GM18517 (cell line): Measurements from ENCODE around the gene WFDC5.
"Not testable (repeated sequence)": the region's sequence is repeated elsewhere in the genome, so short reads cannot be mapped to it uniquely, and the experiment has no call there.

ENCODE experiments used
- ATAC-seq: cut with Tn5 transposase; IDR thresholded peaks from one replicate; pipeline ENCODE4 v1.9.1; 2021; ENCODE audit warnings: mild to moderate bottlenecking, moderate library complexity; ENCODE audit not compliant: unreplicated experiment

The WFDC5 gene

DNA sequence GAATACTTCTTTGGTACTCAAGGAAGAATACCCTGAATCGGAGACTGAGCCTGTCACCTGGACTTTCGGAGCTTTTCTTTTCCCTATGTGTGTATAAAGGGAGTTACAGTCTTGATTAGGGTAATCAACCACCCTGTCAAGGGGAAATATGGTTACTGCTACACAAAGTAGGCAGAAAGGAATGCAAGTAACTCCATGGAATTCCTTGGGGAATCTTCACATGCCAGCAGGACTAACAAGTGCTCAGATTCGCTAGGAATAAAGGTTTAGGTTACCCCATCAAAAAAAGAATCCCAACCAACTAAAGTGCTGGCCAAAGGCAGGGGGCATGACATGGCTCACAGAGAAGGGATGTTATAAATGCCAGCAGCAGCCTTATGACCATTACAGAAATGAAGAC lies 24.5 kb downstream of the WFDC5 start:
- no peak for ATAC-seq

DNA sequence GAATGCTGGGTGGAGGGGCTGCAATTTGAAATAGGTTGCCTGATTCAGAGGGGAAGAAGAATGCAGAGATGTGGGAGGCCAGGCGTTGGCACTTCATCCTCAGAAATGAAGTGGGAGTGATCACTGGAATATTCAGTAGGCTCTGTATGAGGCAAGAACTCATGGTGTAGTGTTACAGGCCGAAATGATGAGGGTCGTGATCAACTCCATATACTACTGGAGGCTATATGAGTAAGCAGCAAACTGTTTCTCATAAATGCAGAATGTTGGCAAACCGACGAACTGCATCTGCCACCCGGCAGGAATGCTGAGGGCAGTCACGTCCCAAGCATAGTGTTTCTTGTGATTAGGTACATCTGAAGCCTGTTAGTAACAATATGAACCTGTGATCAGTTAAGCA lies 26.7 kb downstream of the WFDC5 start:
- no peak for ATAC-seq

DNA sequence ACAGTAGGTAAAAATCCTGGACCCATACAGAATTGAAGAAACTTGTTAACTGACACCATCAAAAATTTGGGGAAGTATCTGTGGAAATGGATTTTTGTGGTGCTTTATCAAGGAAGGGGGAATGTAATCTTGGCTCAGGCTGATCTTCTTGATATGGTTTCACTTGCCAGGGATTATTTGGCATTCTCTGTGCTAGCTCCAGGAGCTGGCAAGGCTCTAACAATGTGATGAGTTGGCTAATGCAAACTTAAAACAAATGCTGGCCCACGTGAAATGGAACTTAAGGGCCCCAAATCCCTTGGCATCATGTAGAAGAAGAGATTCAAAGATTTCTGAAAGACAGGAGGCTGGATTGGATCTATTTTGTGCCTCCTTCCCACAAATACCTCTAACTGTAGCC lies 27.2 kb downstream of the WFDC5 start:
- no peak for ATAC-seq

- no peak for ATAC-seq
These were observed 27.7 kb downstream of the WFDC5 start for GRCh38 chr20:45087097-45087790.

GRCh38 chr20:45085867-45086266 lies 29.1 kb downstream of the WFDC5 start:
- no peak for ATAC-seq

DNA sequence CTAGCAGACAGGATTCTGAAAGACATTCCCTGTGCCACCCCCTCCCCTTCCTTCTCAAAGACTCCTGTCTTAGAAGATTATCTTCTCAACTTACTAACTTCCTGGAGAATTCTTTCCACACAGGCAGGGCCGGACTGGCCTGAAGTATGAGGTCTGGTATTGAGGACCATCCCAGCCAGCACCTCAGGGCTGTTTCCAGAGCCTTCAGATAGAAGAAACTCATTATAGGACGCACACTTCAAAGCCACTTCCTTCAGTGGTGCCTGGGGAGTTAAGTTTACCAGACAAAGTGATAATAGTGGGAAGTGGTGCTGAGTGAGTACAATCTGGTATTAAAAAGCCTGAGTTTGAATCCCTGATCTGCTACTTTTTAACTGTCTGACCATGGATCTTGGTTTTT lies 29.7 kb downstream of the WFDC5 start:
- no peak for ATAC-seq

DNA sequence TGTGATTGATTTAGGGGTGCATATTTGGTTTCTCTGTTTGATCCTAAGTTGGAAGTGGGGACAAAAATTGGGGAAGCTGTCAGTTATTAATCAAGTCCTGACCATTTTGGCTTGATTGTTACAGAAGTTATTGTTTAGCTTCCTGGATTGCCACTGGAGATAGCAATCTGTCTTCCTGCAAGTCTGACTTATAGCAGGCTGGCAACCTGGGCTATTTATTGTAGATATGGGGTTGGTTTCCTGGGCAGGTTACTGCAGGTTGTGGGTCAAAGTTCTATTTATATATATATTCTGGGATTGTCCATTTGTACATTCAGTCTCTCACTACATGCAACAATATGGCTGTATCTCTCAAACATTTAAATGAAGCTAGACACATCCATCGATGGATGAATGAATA lies 31.8 kb downstream of the WFDC5 start:
- ATAC-seq, result no peak

DNA sequence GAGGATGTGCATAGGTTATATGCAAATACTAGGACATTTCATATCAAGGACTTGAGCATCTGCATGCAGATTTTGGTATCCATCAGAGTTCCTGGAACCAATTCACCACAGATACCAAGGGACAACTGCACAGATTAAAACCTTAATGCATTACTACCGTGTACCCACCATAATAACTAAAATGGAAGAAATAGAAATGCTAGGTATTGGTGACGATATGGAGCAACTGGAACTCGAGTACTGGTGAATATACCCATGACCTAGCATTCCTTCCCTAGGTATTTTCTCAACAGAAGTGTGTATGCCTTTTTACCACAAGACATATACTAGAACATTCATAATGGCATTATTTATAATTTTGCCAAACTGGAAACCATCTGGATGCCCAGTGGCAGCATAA lies 32.5 kb downstream of the WFDC5 start:
- ATAC-seq, result no peak

GRCh38 chr20:45080867-45081624 lies 33.9 kb downstream of the WFDC5 start:
- no peak for ATAC-seq

DNA sequence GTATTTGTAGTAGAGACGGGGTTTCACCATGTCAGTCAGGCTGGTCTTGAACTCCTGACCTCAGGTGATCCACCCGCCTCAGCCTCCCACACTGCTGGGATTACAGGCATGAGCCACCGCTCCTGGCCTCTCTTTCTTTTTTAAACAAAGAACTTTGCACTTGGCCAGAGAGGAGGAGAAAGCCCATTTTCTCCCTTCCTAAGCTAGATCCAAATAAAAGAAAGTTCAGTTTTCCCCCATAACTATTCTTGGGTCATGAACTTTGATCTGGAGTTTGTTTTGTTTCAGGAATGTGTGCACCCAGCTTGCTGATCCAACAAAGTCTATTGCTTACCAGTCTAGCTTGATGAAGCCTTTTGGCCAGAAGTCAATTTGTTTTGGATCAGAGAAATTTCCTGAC lies 37.4 kb downstream of the WFDC5 start:
- no peak for ATAC-seq

DNA sequence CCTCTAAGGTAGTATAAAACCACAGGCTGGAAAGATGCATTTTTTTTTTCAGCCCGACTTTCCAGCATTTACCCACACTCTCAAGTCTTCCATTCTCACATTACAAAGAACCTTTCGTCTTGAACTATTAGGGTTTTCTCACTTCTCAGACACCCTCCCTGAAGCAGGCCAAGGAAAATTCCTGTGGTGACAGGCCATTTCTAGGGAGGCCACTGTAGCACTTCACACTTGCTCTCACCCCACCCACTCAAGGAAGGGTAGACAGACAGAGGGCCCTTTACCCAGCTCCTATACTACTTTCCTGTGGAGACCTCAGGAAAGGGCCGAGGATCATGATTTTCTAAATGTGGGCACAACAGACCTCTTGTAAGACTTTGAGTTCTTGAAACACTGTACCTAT lies 41.8 kb downstream of the WFDC5 start:
- ATAC-seq, result no peak

GRCh38 chr20:45072066-45072465 lies 42.9 kb downstream of the WFDC5 start:
- ATAC-seq, result no peak

- no peak for ATAC-seq
These were observed 43.9 kb downstream of the WFDC5 start for GRCh38 chr20:45070932-45071632.

GRCh38 chr20:45069261-45069660 lies 45.7 kb downstream of the WFDC5 start:
- ATAC-seq, result no peak

DNA sequence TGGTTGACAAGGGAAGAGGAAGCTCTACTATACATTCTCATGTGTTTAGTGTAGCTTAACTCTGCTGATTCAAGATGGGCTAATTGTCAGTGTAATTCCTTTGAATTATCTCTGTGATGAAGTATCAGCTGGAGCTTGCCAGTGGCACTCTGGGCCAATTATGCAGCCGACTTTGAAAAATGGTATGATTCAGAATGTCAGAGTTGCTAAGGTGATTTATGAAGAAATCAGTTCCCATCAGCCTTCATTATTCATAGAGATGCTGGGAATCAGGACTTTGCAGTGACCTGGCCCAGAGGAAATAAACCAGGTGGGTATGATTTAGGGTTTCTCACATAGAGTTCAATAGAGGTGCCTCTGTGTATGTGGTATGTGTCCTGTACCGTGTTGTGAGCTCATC lies 47.4 kb downstream of the WFDC5 start:
- ATAC-seq, result no peak

DNA sequence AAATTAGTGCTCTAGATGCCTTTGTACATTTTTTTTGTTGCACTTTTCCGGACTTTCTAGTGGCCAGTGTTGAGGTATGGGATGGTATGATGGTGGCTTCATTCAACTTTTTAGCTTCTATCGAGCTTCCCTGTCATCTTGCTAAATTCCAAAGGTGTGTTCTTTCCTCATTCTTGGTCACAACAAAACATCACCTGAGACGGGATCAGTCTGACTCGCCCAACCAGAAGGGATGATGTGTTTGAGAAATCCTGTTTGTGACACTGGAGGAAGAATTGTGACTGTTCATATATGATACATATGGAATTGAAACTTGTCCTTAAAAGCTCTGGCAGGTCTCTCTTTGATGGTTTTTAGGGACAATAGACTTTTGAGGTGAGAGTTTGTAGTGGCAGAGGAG lies 47.9 kb downstream of the WFDC5 start:
- no peak for ATAC-seq

DNA sequence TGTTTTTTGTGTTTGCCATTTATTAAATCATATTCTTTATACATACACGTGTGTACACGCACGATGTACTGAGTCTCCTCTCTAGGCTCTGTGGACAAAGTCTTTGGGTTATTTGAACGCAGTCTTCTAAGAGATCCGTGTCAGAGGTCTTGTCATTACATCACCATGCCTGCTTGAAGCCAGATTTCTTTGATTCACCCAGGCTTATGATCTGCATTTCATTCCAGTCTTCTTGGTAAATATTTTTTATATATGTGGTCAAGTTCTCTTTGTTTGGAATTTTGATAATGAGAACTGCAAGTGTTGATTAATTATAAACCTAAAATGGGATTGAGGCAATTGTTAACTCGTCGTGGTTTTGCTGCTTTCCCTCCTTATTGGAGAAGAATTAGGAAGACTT lies 48.6 kb downstream of the WFDC5 start:
- ATAC-seq, result no peak

DNA sequence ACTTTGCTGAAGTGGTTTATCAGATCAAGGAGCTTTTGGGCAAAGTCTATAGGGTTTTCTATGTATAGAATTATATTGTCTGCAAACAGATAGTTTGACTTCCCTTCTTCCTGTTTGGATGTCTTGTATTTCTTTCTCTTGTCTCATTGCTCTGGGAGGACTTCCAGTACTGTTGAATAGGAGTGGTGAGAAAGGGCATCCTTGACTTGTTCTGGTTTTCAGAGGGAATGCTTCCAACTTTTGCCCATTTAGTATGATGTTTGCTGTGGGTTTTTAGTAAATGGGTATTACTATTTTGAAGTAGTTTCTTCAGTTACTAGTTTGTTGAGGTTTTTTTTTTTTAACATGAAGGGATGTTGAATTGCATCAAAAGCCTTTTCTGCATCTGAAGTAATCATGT lies 50.2 kb downstream of the WFDC5 start:
- no peak for ATAC-seq

DNA sequence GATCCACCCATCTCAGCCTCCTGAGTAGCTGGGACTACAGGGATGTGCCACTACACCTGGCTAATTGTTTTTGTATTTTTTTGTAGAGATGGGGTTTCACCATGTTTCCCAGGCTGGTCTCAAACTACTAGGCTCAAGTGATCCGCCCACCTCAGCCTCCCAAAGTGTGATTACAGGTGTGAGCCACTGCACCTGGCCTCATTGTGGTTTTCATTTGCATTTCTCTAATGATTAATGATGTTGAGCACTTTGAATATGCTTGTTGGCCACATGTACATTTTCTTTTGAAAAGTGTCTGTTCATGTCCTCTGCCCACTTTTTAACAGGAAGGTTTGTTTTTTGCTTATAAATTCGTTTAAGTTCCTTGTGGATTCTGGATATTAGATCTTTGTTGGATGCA lies 51.9 kb downstream of the WFDC5 start:
- ATAC-seq, result not testable (repeated sequence)

DNA sequence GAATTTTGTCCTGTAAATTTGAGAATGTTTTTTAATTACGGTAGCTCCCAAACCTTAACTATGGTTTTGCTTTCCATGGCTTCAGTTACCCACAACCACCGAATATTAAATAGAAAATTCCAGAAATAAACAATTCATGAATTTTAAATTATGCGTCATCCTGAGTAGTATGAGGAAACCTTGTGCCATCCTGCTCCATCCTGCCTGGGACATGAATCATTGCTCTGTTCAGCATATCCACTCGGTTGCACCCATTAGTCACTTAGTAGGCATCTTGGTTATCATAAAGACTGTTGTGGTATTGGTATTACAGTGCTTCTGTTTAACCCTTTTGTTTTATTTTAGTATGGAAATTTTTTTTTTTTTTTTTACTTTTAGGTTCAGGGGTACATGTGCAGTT lies 53.7 kb downstream of the WFDC5 start:
- no peak for ATAC-seq

DNA sequence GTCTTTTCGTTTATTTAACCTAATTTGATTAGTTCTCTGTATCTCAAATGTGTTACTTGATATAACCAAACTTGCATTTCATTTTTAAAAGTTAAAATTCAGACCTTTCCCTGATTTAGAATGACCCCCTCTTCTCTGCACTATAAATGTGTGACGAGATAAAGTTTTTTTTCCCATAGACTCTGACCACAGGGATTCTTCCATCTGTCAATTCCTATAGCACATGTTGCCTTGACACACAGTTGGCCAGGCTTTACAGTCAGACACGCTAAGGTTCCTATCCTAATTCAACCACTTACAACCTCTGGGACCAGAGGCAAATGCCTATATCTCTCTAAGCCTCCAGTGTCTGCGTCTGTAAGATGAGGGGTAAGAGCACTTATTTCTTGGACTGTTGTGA lies 54.7 kb downstream of the WFDC5 start:
- ATAC-seq, result no peak
